Duodenal mucosa (tissue), 2 donors: ENCODE results near the gene NPAS2.

Experiments used
- H3K27ac ChIP-seq: one replicate; pipeline ENCODE4 v1.7.0; 2013; ENCODE audit warnings: low read depth, low read length
- H3K27me3 ChIP-seq, 2 donors: one replicate each; pipeline ENCODE4 v1.7.0; 2013; ENCODE audit warnings: low read length in 2 of 2, control low read depth in 1 of 2; ENCODE audit not compliant: insufficient read depth in 2 of 2, control insufficient read depth in 1 of 2
- H3K36me3 ChIP-seq, 2 donors: one replicate each; pipeline ENCODE4 v1.7.0; 2013; ENCODE audit warnings: low read length in 2 of 2, control low read depth in 1 of 2; ENCODE audit not compliant: insufficient read depth in 2 of 2, control insufficient read depth in 1 of 2
- H3K4me1 ChIP-seq, 2 donors: one replicate each; pipeline ENCODE4 v1.7.0; 2013; ENCODE audit warnings: low read length in 2 of 2, control low read depth in 1 of 2; ENCODE audit not compliant: insufficient read depth in 2 of 2, control insufficient read depth in 1 of 2
- H3K4me3 ChIP-seq, 2 donors: one replicate each; pipeline ENCODE4 v1.7.0; 2013; ENCODE audit warnings: low read length in 2 of 2, low read depth in 1 of 2
- H3K9ac ChIP-seq, 2 donors: one replicate each; pipeline ENCODE4 v1.7.0; 2013; ENCODE audit warnings: low read length in 2 of 2, low read depth in 1 of 2
- H3K9me3 ChIP-seq, 2 donors: one replicate each; pipeline ENCODE4 v1.7.0; 2013; ENCODE audit warnings: low read length in 2 of 2, control low read depth in 1 of 2; ENCODE audit not compliant: control insufficient read depth in 1 of 2

The NPAS2 gene

DNA sequence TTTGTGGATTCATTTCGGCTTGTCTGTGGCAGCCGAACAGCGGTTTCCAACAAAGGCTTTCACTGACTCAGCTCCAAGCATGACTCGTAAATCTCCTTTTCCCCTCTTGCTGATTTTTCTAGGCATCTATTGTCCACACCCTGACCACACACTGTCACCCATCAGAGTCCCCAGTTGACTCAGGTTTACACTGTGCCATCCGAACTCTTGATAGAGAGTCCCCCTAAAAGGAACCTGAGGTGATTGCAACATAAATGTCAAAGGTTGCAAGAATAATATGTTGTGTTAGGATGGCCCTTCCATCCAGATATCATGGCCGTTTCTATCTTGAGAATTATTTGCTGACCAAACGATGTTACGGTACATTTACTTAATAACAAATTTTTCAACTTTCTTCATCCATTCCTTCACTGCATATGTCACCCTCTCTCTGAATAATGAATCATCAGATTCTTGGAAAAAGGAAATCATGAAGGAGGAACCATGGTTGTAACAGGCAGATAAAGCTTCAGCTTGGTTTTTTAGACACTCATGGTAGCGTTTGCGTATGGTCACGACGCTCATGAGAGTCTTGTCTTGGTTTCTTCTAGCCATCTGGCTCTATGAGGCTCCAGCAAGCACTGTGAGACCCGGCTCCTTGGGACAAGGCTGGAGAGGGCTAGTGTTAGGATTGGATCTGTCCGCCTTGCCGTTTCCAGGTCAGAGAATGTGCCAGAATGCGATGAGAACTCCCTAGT is 72.1 kb downstream of the NPAS2 start:
- H3K9me3 ChIP-seq, result no peaks in the 10 kb centered on the region
- no peak overlapping the region for H3K27ac ChIP-seq
- H3K27me3 ChIP-seq, result no peaks in the 10 kb centered on the region
- no peak overlapping the region for H3K9ac ChIP-seq
- peaks cover 0 to 4% of the 10 kb centered on the region in 2 donors for H3K36me3 ChIP-seq
- peaks cover 9 to 11% of the 10 kb centered on the region in 2 donors for H3K4me1 ChIP-seq
- no peak overlapping the region for H3K4me3 ChIP-seq

- H3K4me3 ChIP-seq, result no peak overlapping the region
- H3K4me1 ChIP-seq, result peaks cover 9 to 11% of the 10 kb centered on the region in 2 donors
- no peaks in the 10 kb centered on the region for H3K27me3 ChIP-seq
- no peaks in the 10 kb centered on the region for H3K9me3 ChIP-seq
- H3K9ac ChIP-seq, result no peak overlapping the region
- H3K36me3 ChIP-seq, result peaks cover 0 to 4% of the 10 kb centered on the region in 2 donors
- no peak overlapping the region for H3K27ac ChIP-seq
Measured at GRCh38 chr2:100893392-100894104, 73.6 kb downstream of the NPAS2 start.

GRCh38 chr2:100894105-100894795 is 74.3 kb downstream of the NPAS2 start:
- H3K4me3 ChIP-seq, result no peak overlapping the region
- no peak overlapping the region for H3K9ac ChIP-seq
- H3K4me1 ChIP-seq, result peaks cover 9 to 11% of the 10 kb centered on the region in 2 donors
- no peak overlapping the region for H3K27ac ChIP-seq
- no peaks in the 10 kb centered on the region for H3K27me3 ChIP-seq
- H3K9me3 ChIP-seq, result no peaks in the 10 kb centered on the region
- peaks cover 0 to 4% of the 10 kb centered on the region in 2 donors for H3K36me3 ChIP-seq

DNA sequence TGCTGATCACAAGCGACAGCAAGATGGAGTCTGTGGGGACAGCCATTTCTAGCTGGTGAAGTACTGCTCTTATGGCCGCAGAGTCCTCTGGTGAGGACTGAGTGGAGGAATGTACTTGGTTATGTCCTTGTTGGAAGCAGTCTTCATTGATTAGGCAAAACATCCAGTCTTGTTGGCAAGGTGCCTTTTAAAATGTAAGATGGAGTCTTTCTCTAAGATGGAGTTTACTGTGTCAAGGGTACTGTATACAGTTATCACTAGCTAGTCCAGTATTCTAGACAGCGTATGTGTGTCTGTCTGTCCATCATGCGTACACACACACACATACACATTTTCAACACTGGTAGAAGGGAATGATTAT is 74.8 kb downstream of the NPAS2 start:
- Histone ChIP-seq H3K4me3 (no peak overlapping the region), H3K27me3 (no peaks in the 10 kb centered on the region), H3K4me1 (peaks cover 9 to 11% of the 10 kb centered on the region in 2 donors), H3K9me3 (no peaks in the 10 kb centered on the region), H3K9ac (no peak overlapping the region), H3K36me3 (peaks cover 0 to 4% of the 10 kb centered on the region in 2 donors), H3K27ac (no peak overlapping the region)

DNA sequence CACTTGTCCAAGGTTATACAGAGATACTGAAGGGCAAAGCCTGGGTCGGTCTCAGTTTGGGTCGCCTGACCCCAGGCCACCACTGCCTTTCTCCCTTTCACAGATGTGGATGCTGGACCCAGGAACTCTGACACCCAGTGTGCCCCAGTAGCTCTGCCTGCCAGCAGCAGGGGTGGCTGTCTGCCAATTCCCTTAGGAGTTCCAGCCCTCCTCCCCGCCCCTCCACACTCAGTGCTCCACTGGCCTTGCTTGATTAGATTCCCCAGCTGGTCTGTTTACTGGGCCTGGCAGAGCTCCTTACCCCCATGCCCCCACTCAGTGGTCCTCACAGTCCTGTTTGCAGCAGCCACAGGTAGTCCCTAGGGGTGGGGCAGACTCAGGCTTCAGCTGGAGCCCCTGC is 75.5 kb downstream of the NPAS2 start:
- Histone ChIP-seq H3K27me3 (no peaks in the 10 kb centered on the region), H3K4me1 (peaks cover 9 to 11% of the 10 kb centered on the region in 2 donors)

DNA sequence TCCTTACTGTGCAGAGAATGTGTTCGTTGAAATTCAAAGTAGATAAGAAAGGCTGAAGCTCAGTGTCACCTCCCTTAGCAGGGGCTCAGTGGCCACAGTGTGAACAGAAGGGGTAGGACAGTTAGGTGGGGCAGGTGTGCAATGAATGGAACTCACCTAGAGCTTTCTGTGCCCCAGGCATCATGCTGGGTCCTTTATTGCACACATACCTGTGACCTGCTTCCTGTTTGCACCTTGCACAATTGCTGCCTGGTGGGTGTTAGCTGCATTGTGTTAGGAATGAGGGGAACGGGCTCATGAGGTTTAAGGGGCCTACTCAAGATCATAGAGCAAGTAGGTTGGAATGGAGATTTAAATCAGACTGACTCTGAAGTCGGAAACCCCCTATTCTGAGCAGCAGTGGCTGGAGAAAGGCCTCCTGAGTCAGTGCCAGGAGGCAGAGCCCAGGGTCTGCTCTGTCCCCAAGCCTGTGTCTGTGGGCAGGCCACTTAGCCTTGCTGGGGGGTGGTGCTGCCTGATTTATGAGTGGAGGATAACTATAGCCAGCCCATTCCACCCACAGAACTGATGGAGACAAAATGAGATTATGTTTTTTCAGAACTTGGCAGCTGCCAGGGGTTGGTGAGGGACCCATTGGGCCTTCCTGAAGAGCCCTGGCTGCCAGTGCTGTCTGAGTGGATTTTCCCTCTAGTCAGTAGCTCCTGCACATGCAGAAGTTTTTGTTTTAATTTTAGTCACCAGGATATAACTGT is 76.2 kb downstream of the NPAS2 start:
- peaks cover 9 to 11% of the 10 kb centered on the region in 2 donors for H3K4me1 ChIP-seq

More for the DNA sequence above, 75.5 kb downstream of the NPAS2 start:
- peaks cover 0 to 4% of the 10 kb centered on the region in 2 donors for H3K36me3 ChIP-seq
- no peak overlapping the region for H3K4me3 ChIP-seq
- H3K9me3 ChIP-seq, result no peaks in the 10 kb centered on the region
- no peak overlapping the region for H3K9ac ChIP-seq
- H3K27ac ChIP-seq, result no peak overlapping the region

DNA sequence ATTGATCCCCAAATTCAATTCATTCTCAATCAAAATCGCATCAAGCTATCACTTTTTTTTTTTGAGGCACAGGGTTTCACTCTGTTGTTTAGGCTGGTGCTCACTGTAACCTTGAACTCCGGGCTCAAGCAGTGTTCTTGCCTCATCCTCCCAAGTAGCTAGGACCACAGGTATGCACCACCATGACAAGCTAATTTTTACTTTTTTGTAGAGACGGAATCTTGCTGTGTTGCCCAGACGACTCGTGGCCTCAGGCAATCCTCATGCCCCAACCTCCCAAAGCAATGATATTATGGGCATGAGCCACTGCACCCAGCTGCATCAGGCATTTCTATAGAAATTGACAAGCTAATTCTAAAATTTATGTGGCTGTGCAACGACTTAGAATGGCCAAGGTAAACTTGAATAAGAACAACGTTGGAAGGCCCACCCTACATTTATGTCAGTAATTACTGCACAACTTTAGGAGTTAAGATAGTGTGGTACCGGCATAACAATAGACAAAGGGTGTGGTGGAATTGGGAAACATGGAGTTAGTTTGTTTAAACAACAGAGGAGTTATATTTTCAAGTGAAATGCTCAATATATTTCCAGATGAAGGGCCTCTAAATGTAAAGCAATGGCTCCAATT is 78.2 kb downstream of the NPAS2 start:
- Histone ChIP-seq H3K27me3 (no peaks in the 10 kb centered on the region), H3K27ac (no peak overlapping the region), H3K9me3 (no peaks in the 10 kb centered on the region), H3K9ac (no peak overlapping the region), H3K4me1 (peaks cover 9 to 11% of the 10 kb centered on the region in 2 donors), H3K36me3 (no peaks in the 10 kb centered on the region), H3K4me3 (no peak overlapping the region)

More for the DNA sequence above, 76.2 kb downstream of the NPAS2 start:
- H3K9me3 ChIP-seq, result no peaks in the 10 kb centered on the region
- H3K36me3 ChIP-seq, result peaks cover 0 to 4% of the 10 kb centered on the region in 2 donors
- H3K27ac ChIP-seq, result no peak overlapping the region
- H3K4me3 ChIP-seq, result no peak overlapping the region
- H3K9ac ChIP-seq, result no peak overlapping the region
- no peaks in the 10 kb centered on the region for H3K27me3 ChIP-seq

DNA sequence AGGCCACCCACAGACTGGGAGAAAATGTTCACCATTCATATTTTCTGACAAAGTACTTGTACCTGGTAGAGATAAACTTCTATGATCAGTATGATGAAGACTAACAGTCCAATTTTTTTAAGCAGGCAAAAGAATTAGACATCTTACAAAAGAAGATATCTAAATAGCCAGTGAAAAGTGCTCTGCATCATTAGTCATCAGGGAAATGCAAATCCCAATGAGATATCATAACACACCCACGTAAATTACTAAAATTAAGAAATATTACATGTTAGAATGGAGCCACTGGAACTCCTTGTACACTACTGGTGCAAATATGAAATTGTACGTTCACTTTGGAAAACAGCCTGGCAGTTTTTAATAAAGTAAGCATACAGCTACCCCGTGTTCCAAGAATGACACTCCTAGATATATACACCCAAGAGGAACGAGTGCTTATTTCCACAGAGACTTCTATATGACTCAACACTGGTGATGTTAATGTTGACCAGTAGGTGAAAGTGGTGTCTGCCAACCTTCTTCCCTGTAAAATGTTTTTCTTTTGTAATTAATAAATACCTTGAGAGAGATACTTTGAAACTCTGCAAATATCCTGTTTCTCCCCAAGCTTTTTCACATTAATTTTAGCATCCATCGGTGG is 80.3 kb downstream of the NPAS2 start:
- H3K4me3 ChIP-seq, result no peak overlapping the region
- peaks cover 7 to 9% of the 10 kb centered on the region in 2 donors for H3K36me3 ChIP-seq
- peaks cover 7 to 8% of the 10 kb centered on the region in 2 donors for H3K4me1 ChIP-seq
- no peaks in the 10 kb centered on the region for H3K27me3 ChIP-seq
- no peak overlapping the region for H3K27ac ChIP-seq
- no peaks in the 10 kb centered on the region for H3K9me3 ChIP-seq
- no peak overlapping the region for H3K9ac ChIP-seq

- Histone ChIP-seq H3K27ac (no peak overlapping the region), H3K9me3 (no peaks in the 10 kb centered on the region), H3K4me3 (no peak overlapping the region), H3K9ac (no peak overlapping the region), H3K27me3 (no peaks in the 10 kb centered on the region), H3K4me1 (no peaks in the 10 kb centered on the region), H3K36me3 (peaks cover 13 to 14% of the 10 kb centered on the region in 2 donors)
Measured at GRCh38 chr2:100902817-100903405, 83.0 kb downstream of the NPAS2 start.
